GM06990 (cell line): ENCODE results near the gene ALDH16A1.
A peak's percentile ranks its signal among the peaks of the same experiment; 100 is the strongest.
"Not testable (repeated sequence)": the region's sequence is repeated elsewhere in the genome, so short reads cannot be mapped to it uniquely, and the experiment has no call there.

Experiments
- DNase-seq: peaks from one replicate; pipeline ENCODE4 v3.0.0-alpha.2; 2011; ENCODE audit not compliant: insufficient read length; ENCODE audit errors: extremely low read depth
- H3K27me3 ChIP-seq: replicated peaks from 2 replicates; pipeline ENCODE4 v1.6.0; 2011; ENCODE audit warnings: low read length; ENCODE audit not compliant: control insufficient read depth, insufficient read depth
- H3K36me3 ChIP-seq: 2 replicates; pipeline ENCODE4 v1.5.1; 2011; ENCODE audit warnings: low read length; ENCODE audit not compliant: control insufficient read depth, insufficient read depth
- H3K4me3 ChIP-seq: replicated peaks from 2 replicates; pipeline ENCODE4 v1.5.1; 2011; ENCODE audit warnings: low read depth, mild to moderate bottlenecking, control low read depth, low read length
- TF ChIP-seq, protein P1 (sequence below): IDR thresholded peaks from 2 replicates; pipeline ENCODE4 v1.5.1; 2011; ENCODE audit warnings: low read length, control low read depth, mild to moderate bottlenecking, inconsistent platforms; ENCODE audit not compliant: insufficient read depth, poor library complexity, severe bottlenecking

Gene ALDH16A1

DNA sequence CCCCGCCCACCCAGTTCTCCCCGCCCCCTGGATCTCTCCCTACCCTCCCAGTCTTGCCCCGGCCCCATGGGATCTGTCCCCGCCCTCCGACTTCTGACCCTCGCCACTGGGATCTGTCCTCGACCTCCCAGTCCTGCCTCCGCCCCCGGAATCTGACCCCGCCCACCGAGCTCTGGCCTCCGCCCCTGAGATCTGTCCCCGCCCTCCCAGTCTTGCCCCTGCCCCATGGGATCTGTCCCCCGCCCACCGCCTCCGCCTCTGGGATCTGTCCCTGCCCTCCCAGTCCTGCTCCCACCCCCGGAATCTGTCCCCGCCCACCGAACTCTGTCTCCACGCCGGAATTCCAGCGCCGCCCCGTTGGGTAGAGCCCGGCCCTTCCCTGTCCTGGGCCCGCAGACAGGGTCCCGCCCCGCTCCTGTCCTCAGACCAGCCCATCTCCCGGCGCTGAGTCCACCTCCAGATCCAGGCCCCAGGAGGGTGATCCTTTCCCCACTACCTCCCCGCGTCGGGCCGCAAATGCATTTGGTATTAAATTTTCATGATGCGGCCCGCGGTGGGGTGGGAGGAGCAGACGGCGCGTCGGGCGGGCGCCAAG is 10.2 kb upstream of the ALDH16A1 start:
- TF ChIP-seq, protein P1, sequence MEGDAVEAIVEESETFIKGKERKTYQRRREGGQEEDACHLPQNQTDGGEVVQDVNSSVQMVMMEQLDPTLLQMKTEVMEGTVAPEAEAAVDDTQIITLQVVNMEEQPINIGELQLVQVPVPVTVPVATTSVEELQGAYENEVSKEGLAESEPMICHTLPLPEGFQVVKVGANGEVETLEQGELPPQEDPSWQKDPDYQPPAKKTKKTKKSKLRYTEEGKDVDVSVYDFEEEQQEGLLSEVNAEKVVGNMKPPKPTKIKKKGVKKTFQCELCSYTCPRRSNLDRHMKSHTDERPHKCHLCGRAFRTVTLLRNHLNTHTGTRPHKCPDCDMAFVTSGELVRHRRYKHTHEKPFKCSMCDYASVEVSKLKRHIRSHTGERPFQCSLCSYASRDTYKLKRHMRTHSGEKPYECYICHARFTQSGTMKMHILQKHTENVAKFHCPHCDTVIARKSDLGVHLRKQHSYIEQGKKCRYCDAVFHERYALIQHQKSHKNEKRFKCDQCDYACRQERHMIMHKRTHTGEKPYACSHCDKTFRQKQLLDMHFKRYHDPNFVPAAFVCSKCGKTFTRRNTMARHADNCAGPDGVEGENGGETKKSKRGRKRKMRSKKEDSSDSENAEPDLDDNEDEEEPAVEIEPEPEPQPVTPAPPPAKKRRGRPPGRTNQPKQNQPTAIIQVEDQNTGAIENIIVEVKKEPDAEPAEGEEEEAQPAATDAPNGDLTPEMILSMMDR: no peak
- peaks cover 4% of the 10 kb centered on the region for H3K36me3 ChIP-seq
- peaks cover 2% of the 10 kb centered on the region; the same call in 1 of the 2 replicates for H3K27me3 ChIP-seq
- DNase-seq: peak; percentile 69
- H3K4me3 ChIP-seq: peak overlapping the region; percentile 72

DNA sequence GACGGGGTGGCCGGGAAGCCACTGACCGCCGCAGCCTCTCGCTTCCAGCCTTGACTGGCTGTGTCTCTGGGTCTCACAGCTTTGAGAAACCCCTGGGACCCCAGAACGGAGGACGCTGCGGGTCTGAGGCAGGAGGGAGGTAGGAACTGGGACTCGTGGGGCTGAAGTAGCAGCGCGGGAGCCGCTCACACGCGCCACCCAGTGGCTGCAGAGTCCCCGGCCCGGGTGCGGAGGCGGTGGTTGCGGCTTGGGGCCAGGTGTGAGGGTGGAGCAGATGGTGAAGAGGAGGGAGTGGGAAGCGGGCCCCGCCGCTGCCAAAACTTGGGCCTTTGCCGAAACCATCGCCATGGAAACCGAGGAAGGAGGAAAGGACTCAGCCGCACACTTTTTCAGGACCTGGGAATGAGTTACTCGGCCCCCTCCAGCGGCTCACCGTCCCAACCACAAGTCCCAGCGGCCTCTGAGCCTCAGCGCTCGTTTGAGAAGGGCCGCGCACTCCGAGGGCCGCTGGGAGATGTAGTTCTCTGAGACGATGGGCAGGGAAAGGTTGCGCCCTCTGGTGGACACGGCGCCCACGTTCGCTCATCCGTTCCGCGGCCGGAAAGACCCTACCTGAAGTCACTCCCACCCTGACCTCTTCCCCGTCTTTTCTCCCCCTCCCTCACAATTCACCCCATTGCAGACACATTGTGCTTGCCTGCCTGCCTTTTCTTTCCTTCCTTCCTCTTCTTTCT is 9.5 kb upstream of the ALDH16A1 start:
- H3K4me3 ChIP-seq: peak overlapping the region; percentile 72
- peaks cover 7% of the 10 kb centered on the region for H3K36me3 ChIP-seq
- H3K27me3 ChIP-seq: peaks cover 2% of the 10 kb centered on the region; the same call in 1 of the 2 replicates
- TF ChIP-seq, protein P1: peak; percentile 90
- peak; percentile 98 for DNase-seq

DNA sequence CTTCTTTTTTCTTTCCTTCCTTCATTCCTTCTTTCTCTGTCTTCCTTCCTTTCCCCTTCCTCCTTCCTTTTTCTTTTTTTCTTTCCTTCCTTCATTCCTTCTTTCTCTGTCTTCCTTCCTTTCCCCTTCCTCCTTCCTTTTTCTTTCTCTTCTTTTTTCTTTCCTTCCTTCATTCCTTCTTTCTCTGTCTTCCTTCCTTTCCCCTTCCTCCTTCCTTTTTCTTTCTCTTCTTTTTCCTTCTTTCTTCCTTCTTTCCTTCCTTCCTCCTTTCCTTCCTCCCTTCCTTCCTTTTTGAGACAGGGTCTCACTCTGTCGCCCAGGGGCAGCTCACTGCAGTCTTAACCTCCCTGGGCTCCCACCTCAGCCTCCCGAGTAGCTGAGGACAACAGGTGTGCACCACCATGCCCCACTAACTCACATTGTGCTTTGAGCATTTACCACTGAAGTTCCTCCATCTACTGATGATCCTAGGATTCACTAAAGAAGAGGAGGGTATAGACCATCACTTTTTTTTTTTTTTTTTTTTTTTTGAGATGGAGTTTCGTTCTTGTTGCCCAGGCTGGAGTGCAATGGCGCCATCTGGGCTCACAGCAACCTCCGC is 8.8 kb upstream of the ALDH16A1 start:
- H3K4me3 ChIP-seq, DNase-seq, H3K27me3 ChIP-seq, H3K36me3 ChIP-seq: not testable (repeated sequence)

DNA sequence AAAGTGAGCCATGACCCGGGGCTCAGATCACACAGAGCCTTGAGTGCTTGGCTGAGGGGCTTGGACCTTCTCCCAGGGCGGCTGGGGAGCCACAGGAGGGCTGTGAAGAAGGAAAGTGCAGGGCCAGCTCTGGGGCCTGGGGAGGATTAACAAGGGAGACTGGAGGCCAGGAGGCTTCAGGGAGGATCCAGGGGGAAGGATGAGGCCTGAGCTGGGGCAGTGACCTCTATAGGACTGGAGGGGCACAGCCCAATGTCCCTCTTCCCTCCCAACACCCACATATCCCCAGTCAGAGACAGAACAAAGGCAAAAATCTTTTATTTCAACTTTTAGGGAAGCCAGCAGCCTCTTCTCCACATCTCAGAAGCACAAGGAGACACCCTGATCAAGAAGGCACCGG is 7.0 kb upstream of the ALDH16A1 start:
- H3K4me3 ChIP-seq: no peak overlapping the region
- peaks cover under 1% of the 10 kb centered on the region; the same call in 1 of the 2 replicates for H3K27me3 ChIP-seq
- no peak for DNase-seq
- H3K36me3 ChIP-seq: peaks cover 11% of the 10 kb centered on the region
- TF ChIP-seq, protein P1: no peak

DNA sequence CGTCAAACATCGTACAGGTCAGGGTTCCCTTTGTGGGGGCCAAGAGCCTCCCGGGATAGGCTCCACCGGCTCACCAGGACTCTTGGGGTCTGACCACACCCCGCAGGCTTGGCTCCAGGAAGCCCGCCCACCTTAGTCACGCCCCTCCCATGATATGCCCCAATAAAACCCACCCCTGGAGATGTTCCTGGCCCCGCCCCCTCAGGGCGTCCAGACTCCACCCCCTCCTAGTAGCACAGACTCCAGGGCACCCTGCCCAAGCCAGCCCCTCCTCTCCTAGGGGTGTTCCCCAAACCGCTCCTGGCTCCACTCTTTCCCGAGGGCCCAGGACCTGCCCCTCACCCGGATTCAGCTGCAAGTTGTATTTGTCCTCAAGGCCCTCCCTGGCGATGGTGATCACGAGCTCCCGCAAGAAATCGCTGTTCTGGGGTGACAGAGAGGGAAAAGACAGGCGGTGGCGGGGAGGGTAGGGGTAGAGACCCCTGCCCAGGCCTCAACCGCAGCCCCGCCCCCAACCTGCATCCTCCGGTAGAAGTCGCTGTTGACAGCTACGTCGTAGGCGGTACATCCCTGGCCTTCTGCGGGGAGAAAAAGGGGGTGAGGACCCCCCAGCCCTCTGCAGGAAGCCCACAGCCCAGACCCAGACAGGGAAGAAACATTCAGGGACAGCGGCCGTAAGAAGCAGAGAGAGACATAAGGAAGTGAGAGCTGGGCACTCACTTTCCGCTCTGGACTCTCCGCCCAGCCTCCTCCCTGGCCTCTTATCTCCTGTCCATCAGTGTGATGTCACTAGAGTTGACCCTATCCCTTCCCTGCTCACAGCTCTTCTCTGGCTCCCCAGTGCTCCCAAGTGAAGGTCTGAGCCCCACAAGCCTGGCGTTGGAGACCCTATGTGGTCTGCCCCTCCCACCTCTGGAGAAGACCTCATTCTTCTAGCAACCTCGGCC is 5.3 kb upstream of the ALDH16A1 start:
- no peak for DNase-seq
- H3K27me3 ChIP-seq: no peaks in the 10 kb centered on the region
- TF ChIP-seq, protein P1: no peak
- peaks cover 11% of the 10 kb centered on the region for H3K36me3 ChIP-seq
- no peak overlapping the region for H3K4me3 ChIP-seq
